Measurements from ENCODE around the gene NFATC4. TPM values are rescaled to one million over a fixed set of nuclear protein-coding genes. Genes with fewer than 3 reads are reported as not detected.
A peak's percentile ranks its signal among the peaks of the same experiment; 100 is the strongest.

Gene NFATC4
- total and polyA plus RNA-seq, 2 of the 4 experiments (the other 2 are of a cell fraction) = 15.6 to 35.8 TPM

DNA sequence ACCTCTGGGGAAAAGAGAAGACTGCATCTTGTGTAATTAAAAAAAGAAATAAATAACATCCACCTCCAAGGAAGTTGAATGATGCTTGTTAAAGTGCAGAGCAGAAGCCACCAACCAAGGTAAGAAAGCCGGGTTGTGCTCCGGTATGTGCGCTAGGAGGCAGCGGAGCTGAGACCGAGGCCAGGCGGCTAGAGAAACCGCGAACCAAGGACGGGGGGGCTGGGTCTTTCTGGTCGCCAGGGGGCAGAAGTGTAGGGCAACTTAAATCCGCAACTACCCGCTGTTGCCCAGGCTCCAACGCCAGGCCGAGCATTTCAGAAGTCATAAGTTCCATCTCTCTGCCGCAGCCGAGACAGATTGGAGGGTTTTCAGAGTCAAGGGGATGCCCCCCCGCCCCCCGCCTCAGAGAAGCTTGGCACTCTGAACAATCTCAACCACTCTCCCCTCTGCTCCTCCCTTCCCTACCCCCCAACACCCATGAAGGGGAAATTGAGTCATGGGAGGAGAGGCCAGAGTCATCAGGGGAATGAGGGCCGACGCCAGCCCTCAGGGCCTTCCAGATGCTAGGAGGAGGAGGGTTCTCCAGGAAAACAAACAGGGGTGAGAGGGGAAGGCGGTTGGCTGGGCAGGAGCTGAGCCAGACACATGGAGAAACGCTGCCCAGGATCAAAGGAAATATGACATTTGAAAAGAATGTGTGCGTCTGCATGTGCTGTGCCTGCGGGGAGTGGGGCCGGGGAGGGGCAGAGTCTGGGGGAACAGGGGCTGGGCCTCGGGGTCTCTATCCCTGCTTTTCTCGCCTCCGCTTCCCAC, 2.2 kb upstream of the NFATC4 start:
- peaks cover 11% of the 10 kb centered on the region for H3K4me1 ChIP-seq (ENCODE audit: control insufficient read depth, insufficient read depth, low read length)
- peak overlapping the region; percentile 93 for H2AK5ac ChIP-seq (ENCODE audit: low read depth, low read length)
- H3K9me3 ChIP-seq (ENCODE audit: control insufficient read depth, insufficient read depth, low read length) = no peaks in the 10 kb centered on the region
- H3K14ac ChIP-seq (replicated peaks; ENCODE audit: low read depth, low read length) = peak overlapping the region; percentile 62; the same call in 1 of the 2 replicates
- DNase-seq (peak; percentile 88), ATAC-seq (ENCODE audit: low read depth) (peak; percentile 24)
- H3K27ac ChIP-seq (ENCODE audit: insufficient read depth, low read length) = peak overlapping the region; percentile 98
- ChIA-PET CTCF (interaction anchor here (0.6 to 2.3 kb wide), 16 partner anchors 17 to 1401 kb away, joined by 3 to 30 read pairs (median 4); partner anchors contain the start of gene SDR39U1), POLR2A (ENCODE audit: unreplicated experiment) (interaction anchor here (0.6 to 1.6 kb wide), 5 partner anchors 54 to 76 kb away, joined by 3 to 7 read pairs (median 6); partner anchors contain the start of gene KHNYN)
- intact Hi-C loops (cut with micrococcal nuclease) = loop anchor here (1.0 to 2.0 kb wide), 6 partner anchors 12 to 70 kb away; partner anchors contain the start of gene NYNRIN
- H3K9me1 ChIP-seq (ENCODE audit: insufficient read depth, low read length) = peaks cover 8% of the 10 kb centered on the region; the same call in 1 of the 2 replicates
- peak overlapping the region; percentile 39 for H3K23ac ChIP-seq (ENCODE audit: low read depth, low read length)
- H2AFZ ChIP-seq (replicated peaks; ENCODE audit: low read length, poor library complexity) = peak overlapping the region; percentile 89
- no peaks in the 10 kb centered on the region for H3K27me3 ChIP-seq (ENCODE audit: control insufficient read depth, insufficient read depth, low read length)
- H3K56ac ChIP-seq (ENCODE audit: extremely low read depth, insufficient read depth, low read length) = peak overlapping the region; percentile 90
- peak overlapping the region; percentile 97 for H3K4ac ChIP-seq (ENCODE audit: low read depth, low read length)
- dilution Hi-C loops (cut with HindIII; ENCODE audit: low sequenced_read_pairs, unreplicated experiment) = no loop called here
- H2BK20ac ChIP-seq (ENCODE audit: low read depth, low read length) = 0 out of 2 replicates have a peak overlapping the region, but pooled peaks have one; percentile 14
- peak overlapping the region; percentile 86 for H2AK9ac ChIP-seq (replicated peaks; ENCODE audit: low read depth, low read length, poor library complexity)
- peak overlapping the region; percentile 92 to 98; a peak in 3 of 4 replicates for H4K8ac ChIP-seq (ENCODE audit: low read depth in 2 of 2, low read length in 2 of 2)
- H3K9ac ChIP-seq (ENCODE audit: low read depth, low read length) = peak overlapping the region; percentile 89
- H4K20me1 ChIP-seq (ENCODE audit: insufficient read depth, low read length) = peaks cover 4% of the 10 kb centered on the region
- in situ Hi-C loops (cut with MboI; ENCODE audit: low sequenced_read_pairs) = loop anchor here (10.0 kb wide), 1 partner anchor 69 kb away; no protein-coding TSS in a partner anchor
- peak overlapping the region; percentile 80 for H3K4me2 ChIP-seq (ENCODE audit: low read depth, low read length)
- peaks cover 6% of the 10 kb centered on the region; the same call in 1 of the 2 replicates for H3K36me3 ChIP-seq (ENCODE audit: control insufficient read depth, insufficient read depth, low read length)
- H3K18ac ChIP-seq (ENCODE audit: low read depth, low read length) = peak overlapping the region; percentile 95
- H3K4me3 ChIP-seq (ENCODE audit: insufficient read depth, low read depth, low read length) = peak overlapping the region; percentile 26
- H3K79me1 ChIP-seq (ENCODE audit: low read depth in 1 of 2, low read length in 2 of 2) = peaks cover 3 to 23% of the 10 kb centered on the region in 2 experiments; a peak in 3 of 4 replicates
- 7% methylated on average over 4 of the region's 28 CpGs; no CpG with 5 or more reads in 1 of the 2 experiments for WGBS, 2 experiments (ENCODE audit: extremely low coverage in 2 of 2, insufficient read length in 1 of 2)
- H2BK5ac ChIP-seq (ENCODE audit: low read depth, low read length, poor library complexity, severe bottlenecking) = peak overlapping the region; percentile 95
- peak overlapping the region; percentile 55; the same call in 1 of the 3 replicates for H2BK15ac ChIP-seq (ENCODE audit: low read depth, low read length)
- H2BK120ac ChIP-seq (ENCODE audit: low read depth, low read length) = peak overlapping the region; percentile 83
- BruUV-seq (replicated peaks) = no TSS peak
- H4K5ac ChIP-seq (ENCODE audit: low read depth, low read length) = peak overlapping the region; percentile 73
- peak overlapping the region; percentile 91 for H4K91ac ChIP-seq (ENCODE audit: insufficient read depth, low read depth, low read length)
- TF ChIP-seq BHLHE40 (IDR thresholded peaks at IDR 0.05; ENCODE audit: low read depth, low read length) (peak; percentile 46), FOS (IDR thresholded peaks at IDR 0.05; ENCODE audit: low read depth, low read length) (peak; percentile 3; the same call in 1 of the 2 replicates), MXI1 (IDR thresholded peaks at IDR 0.05; ENCODE audit: borderline replicate concordance, low read depth, low read length) (peak; percentile 67; the same call in 1 of the 2 replicates), NFE2L2 (IDR thresholded peaks at IDR 0.05; ENCODE audit: low read depth, low read length) (no peak), RCOR1 (IDR thresholded peaks at IDR 0.05; ENCODE audit: insufficient replicate concordance, low read length) (no peak), POLR2A (IDR thresholded peaks at IDR 0.05; ENCODE audit: low read depth, low read length) (no peak), RAD21 (IDR thresholded peaks at IDR 0.05; ENCODE audit: low read length) (peak; percentile 84), CEBPB (IDR thresholded peaks at IDR 0.05; ENCODE audit: low read depth, low read length) (no peak), MAFK (IDR thresholded peaks at IDR 0.05; ENCODE audit: low read depth, low read length) (no peak)
- TF ChIP-seq, protein P1, sequence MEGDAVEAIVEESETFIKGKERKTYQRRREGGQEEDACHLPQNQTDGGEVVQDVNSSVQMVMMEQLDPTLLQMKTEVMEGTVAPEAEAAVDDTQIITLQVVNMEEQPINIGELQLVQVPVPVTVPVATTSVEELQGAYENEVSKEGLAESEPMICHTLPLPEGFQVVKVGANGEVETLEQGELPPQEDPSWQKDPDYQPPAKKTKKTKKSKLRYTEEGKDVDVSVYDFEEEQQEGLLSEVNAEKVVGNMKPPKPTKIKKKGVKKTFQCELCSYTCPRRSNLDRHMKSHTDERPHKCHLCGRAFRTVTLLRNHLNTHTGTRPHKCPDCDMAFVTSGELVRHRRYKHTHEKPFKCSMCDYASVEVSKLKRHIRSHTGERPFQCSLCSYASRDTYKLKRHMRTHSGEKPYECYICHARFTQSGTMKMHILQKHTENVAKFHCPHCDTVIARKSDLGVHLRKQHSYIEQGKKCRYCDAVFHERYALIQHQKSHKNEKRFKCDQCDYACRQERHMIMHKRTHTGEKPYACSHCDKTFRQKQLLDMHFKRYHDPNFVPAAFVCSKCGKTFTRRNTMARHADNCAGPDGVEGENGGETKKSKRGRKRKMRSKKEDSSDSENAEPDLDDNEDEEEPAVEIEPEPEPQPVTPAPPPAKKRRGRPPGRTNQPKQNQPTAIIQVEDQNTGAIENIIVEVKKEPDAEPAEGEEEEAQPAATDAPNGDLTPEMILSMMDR (conservative IDR thresholded peaks at IDR 0.05; ENCODE audit: low read depth, low read length) = peak; percentile 95
- TF ChIP-seq, protein P2, sequence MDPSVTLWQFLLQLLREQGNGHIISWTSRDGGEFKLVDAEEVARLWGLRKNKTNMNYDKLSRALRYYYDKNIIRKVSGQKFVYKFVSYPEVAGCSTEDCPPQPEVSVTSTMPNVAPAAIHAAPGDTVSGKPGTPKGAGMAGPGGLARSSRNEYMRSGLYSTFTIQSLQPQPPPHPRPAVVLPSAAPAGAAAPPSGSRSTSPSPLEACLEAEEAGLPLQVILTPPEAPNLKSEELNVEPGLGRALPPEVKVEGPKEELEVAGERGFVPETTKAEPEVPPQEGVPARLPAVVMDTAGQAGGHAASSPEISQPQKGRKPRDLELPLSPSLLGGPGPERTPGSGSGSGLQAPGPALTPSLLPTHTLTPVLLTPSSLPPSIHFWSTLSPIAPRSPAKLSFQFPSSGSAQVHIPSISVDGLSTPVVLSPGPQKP (IDR thresholded peaks at IDR 0.05; ENCODE audit: borderline replicate concordance, low read depth, low read length) = no peak
- TF ChIP-seq, protein P3, sequence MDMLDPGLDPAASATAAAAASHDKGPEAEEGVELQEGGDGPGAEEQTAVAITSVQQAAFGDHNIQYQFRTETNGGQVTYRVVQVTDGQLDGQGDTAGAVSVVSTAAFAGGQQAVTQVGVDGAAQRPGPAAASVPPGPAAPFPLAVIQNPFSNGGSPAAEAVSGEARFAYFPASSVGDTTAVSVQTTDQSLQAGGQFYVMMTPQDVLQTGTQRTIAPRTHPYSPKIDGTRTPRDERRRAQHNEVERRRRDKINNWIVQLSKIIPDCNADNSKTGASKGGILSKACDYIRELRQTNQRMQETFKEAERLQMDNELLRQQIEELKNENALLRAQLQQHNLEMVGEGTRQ (IDR thresholded peaks at IDR 0.05; ENCODE audit: low read depth, low read length) = no peak

Data from IMR-90 (cell line).